ENCODE data around the gene PLK4.
"Not testable (repeated sequence)": the region's sequence is repeated elsewhere in the genome, so short reads cannot be mapped to it uniquely, and the experiment has no call there.

PLK4 gene

GRCh38 chr4:127916512-127916911, 35.8 kb downstream of the PLK4 start:
- DNase-seq = no peak

- DNase-seq = no peak
Observed at GRCh38 chr4:127917151-127917550, 36.5 kb downstream of the PLK4 start.

GRCh38 chr4:127920521-127920920, 39.8 kb downstream of the PLK4 start:
- DNase-seq = no peak

- DNase-seq = no peak
Observed at GRCh38 chr4:127922226-127922625, 41.5 kb downstream of the PLK4 start.

GRCh38 chr4:127925720-127926119, 45.0 kb downstream of the PLK4 start:
- not testable (repeated sequence) for DNase-seq

- no peak for DNase-seq
Observed at GRCh38 chr4:127930175-127930574, 49.5 kb downstream of the PLK4 start.

- not testable (repeated sequence) for DNase-seq
Observed at GRCh38 chr4:127931836-127932235, 51.1 kb downstream of the PLK4 start.

- no peak for DNase-seq
Observed at GRCh38 chr4:127936974-127937373, 56.3 kb downstream of the PLK4 start.

All from SIG-M5 (cell line).